HUDEP-2 (cell line): ENCODE results near the gene THBS3.
"Not testable (repeated sequence)": the region's sequence is repeated elsewhere in the genome, so short reads cannot be mapped to it uniquely, and the experiment has no call there.

Experiments used
- DNase-seq, 76 experiments: peaks; one replicate each; lab custom pipeline; 2025; ENCODE audit not compliant: unreplicated experiment in 76 of 76; lab: John Stamatoyannopoulos, UW

Gene THBS3

GRCh38 chr1:155207806-155208540 lies at the start of gene THBS3:
Gene THBS3 (minus strand): TSS chr1:155207897. CDS start chr1:155207876, 21 bp downstream.
- DNase-seq, result peak in 2 of 76 experiments; percentile 9 to 15

GRCh38 chr1:155256058-155256852 lies 48.6 kb upstream of the THBS3 start:
- no peak for DNase-seq

GRCh38 chr1:155255243-155256007 lies 47.7 kb upstream of the THBS3 start, which contains the start of gene ENTREP3:
Gene ENTREP3 (minus strand): TSS chr1:155255483. CDS start chr1:155254877, 606 bp downstream.
- peak in 57 of 76 experiments; percentile 8 to 74 (median 47) for DNase-seq

- DNase-seq, result no peak
These were observed 47.1 kb upstream of the THBS3 start for GRCh38 chr1:155254714-155255242.

GRCh38 chr1:155254228-155254713 lies 46.6 kb upstream of the THBS3 start:
- peak in 2 of 76 experiments; percentile 7 to 12 for DNase-seq

GRCh38 chr1:155253797-155254196 lies 46.1 kb upstream of the THBS3 start:
- DNase-seq, result no peak

- DNase-seq, result no peak
These were observed 45.5 kb upstream of the THBS3 start for GRCh38 chr1:155253208-155253607.

- DNase-seq, result no peak
These were observed 43.9 kb upstream of the THBS3 start for GRCh38 chr1:155251566-155251965.

- DNase-seq, result peak in 73 of 76 experiments; percentile 52 to 95 (median 89)
These were observed 43.1 kb upstream of the THBS3 start for GRCh38 chr1:155250633-155251449.

- no peak for DNase-seq
These were observed 42.5 kb upstream of the THBS3 start for GRCh38 chr1:155250246-155250632.

GRCh38 chr1:155247667-155248553 lies 40.2 kb upstream of the THBS3 start:
- peak in 73 of 76 experiments; percentile 34 to 89 (median 78) for DNase-seq

- not testable (repeated sequence) for DNase-seq
These were observed 39.1 kb upstream of the THBS3 start for GRCh38 chr1:155246796-155247195.

- peak in 1 of 76 experiments; percentile 53 for DNase-seq
These were observed 37.4 kb upstream of the THBS3 start for GRCh38 chr1:155245163-155245524.

GRCh38 chr1:155244368-155245162 lies 36.9 kb upstream of the THBS3 start:
- DNase-seq, result peak in 75 of 76 experiments; percentile 75 to 99 (median 96)

- DNase-seq, result no peak
These were observed 35.2 kb upstream of the THBS3 start for GRCh38 chr1:155242805-155243358.

GRCh38 chr1:155241841-155242264 lies 34.2 kb upstream of the THBS3 start:
- peak in 1 of 76 experiments; percentile 8 for DNase-seq

- peak in 65 of 76 experiments; percentile 10 to 79 (median 46) for DNase-seq
These were observed 33.5 kb upstream of the THBS3 start for GRCh38 chr1:155241069-155241679.
